Activated CD8-positive, alpha-beta memory T cell treated with anti-CD3 and anti-CD28 coated beads, Interleukin-2, amount 50 U/mL, for 24 hours (primary cell): ENCODE results near the gene STAB1.

Source experiments
- DNase-seq: peaks from one replicate; pipeline ENCODE4 v3.0.0-alpha.2; 2020; ENCODE audit errors: extremely low read depth

The STAB1 gene

GRCh38 chr3:52461874-52462273 is 33.3 kb upstream of the STAB1 start:
- DNase-seq: no peak

GRCh38 chr3:52463416-52463815 is 31.7 kb upstream of the STAB1 start:
- DNase-seq: no peak

GRCh38 chr3:52468336-52468735 is 26.8 kb upstream of the STAB1 start:
- no peak for DNase-seq

GRCh38 chr3:52469001-52469400 is 26.1 kb upstream of the STAB1 start:
- DNase-seq: no peak

- DNase-seq: no peak
Observed at GRCh38 chr3:52470920-52471319, 24.2 kb upstream of the STAB1 start.

- DNase-seq: no peak
Observed at GRCh38 chr3:52471371-52472238, 23.5 kb upstream of the STAB1 start.

- DNase-seq: no peak
Observed at GRCh38 chr3:52472239-52473000, 22.7 kb upstream of the STAB1 start.

- no peak for DNase-seq
Observed at GRCh38 chr3:52473026-52473425, 22.1 kb upstream of the STAB1 start.

GRCh38 chr3:52477076-52477795 is 17.9 kb upstream of the STAB1 start:
- no peak for DNase-seq

- no peak for DNase-seq
Observed at GRCh38 chr3:52477796-52478095, 17.4 kb upstream of the STAB1 start.

GRCh38 chr3:52479037-52479876 is 15.9 kb upstream of the STAB1 start:
- DNase-seq: no peak

GRCh38 chr3:52479877-52480575 is 15.1 kb upstream of the STAB1 start:
- no peak for DNase-seq

- DNase-seq: no peak
Observed at GRCh38 chr3:52480768-52481715, 14.1 kb upstream of the STAB1 start.

GRCh38 chr3:52481819-52482521 is 13.2 kb upstream of the STAB1 start:
- no peak for DNase-seq

- DNase-seq: no peak
Observed at GRCh38 chr3:52483081-52483480, 12.1 kb upstream of the STAB1 start.

- no peak for DNase-seq
Observed at GRCh38 chr3:52483577-52484381, 11.4 kb upstream of the STAB1 start.

- no peak for DNase-seq
Observed at GRCh38 chr3:52484680-52485461, 10.3 kb upstream of the STAB1 start.
